HG03378 (cell line): ENCODE results near the gene MAOA.
"Not testable (repeated sequence)": the region's sequence is repeated elsewhere in the genome, so short reads cannot be mapped to it uniquely, and the experiment has no call there.

Experiments used
- ATAC-seq: cut with Tn5 transposase; IDR thresholded peaks from one replicate; pipeline ENCODE4 v1.9.1; 2021; ENCODE audit warnings: mild to moderate bottlenecking, moderate library complexity; ENCODE audit not compliant: unreplicated experiment

MAOA gene

DNA sequence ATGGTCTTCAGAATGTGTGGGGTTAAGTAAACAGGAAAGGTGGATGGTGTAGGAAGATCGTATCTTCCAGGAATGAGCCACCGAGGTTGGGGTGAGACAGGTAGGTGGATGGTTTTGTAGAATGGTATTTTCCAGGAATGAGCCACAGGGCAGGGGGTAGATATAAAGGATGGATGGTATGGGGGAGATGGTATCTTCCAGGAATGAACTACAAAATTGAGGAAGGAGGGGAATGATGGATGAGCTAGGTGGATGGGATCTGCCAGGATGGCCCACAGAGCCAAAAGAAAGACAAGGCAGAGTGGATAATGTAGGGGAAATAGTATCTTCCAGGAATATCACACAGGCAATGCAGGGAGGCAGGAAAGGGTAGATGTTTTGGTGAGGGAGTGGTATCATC, 60.0 kb downstream of the MAOA start:
- no peak for ATAC-seq

DNA sequence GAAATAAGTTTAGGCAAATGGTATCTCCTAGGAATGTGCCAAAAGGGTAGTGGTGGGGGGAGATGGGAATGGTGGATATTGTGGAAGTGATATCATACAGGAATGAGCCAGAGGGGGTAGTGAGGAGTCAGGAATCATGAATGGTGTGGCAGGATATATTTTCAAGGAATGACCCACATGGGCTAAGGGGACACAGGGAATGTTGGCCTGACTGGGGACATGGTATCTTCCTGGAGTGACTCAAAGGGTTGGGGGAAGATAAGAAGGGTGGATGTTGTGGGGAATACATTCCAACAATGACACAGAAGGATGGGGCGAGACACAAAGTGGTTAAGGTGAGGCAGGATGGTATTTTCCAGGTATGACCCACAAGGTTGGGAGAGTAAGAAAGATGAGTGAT, 60.6 kb downstream of the MAOA start:
- no peak for ATAC-seq

DNA sequence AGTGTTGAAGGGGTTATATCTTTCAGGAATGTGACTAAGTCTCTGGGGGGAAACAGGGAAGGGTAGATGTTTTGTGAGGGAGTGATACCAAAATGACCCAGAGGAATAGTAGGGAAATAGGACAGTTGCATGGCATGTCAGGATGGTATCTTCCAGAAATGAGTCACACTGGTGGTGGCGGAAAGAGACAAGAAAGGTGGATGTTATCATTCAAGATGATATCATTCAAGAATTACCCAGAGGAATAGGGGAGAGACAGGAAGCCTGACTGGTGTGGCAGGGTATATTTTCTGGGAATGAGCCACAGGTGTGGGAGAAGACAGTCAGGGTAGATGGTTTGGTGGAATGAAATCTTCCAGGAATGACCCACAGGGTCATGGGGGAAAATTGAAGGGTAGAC, 61.1 kb downstream of the MAOA start:
- no peak for ATAC-seq

DNA sequence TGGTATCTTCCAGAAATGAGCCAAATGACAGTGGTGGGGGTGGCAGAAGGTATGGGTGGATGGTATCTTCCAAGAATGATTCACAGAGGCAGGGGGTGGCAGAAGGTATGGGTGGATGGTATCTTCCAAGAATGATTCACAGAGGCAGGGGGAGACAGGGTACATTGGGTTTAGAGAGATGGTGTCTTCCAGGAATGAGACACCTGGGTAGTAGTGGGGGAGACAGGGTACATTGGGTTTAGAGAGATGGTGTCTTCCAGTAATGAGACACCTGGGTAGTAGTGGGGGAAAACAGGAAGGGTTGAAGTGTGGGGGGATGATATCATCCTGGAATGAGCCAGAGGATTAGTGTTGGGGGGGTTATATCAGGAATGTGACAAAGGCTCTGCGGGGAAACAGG, 62.0 kb downstream of the MAOA start:
- no peak for ATAC-seq

DNA sequence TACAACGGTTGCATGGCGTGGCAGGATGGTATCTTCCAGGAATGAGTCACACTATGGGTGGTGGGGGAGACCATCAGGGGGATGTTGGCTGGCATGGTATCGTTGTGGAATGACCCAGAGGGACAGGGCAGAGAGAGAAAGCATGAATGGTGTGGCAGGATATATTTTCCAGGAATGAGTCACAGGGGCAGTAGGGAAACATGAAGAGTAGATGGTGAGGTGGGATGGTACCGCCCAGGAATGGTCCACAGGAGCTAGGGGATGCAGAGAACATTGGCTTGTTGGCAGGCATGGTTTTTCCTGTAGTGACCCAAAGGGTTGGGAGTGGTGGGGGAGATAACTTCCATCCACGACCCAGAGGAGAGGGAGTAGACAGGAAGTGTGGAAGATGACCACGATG, 62.4 kb downstream of the MAOA start:
- ATAC-seq = no peak

DNA sequence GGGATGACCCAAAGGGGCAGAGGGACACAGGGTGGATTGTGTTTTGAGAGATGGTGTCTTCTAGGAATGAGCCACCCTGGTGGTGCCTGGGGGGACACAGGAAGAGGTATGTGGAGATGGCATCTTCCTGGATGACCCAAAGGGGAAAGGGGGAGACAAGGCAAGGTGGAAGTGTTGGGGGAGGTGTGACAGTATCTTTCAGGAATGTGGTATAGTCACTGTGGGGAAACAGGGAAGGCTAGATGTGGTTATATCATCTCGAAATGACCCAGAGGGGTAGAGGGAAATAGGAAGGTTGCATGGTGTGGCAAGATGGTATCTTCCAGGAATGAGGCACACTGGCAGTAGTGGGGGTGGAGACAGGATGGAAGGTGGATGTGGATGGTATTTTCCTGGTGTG, 62.9 kb downstream of the MAOA start:
- no peak for ATAC-seq

DNA sequence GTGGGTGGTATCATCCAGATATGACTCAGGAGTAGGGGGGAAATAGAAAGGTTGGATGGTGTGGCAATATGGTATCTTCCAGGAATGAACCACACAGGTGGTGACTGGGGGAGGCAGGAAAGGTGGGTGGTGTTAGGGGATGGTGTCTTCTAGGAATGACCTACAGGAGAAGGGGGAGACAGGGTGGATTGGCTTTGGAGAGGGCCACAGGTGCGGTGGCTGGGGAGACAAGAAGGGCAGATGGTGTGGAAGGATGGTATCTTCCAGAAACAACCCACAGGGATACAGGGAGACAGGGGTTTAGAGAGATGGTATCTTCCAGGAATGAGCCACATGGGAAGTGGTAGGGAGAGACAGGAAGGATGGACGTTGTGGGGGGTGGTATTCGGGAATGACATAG, 64.0 kb downstream of the MAOA start:
- ATAC-seq = no peak

DNA sequence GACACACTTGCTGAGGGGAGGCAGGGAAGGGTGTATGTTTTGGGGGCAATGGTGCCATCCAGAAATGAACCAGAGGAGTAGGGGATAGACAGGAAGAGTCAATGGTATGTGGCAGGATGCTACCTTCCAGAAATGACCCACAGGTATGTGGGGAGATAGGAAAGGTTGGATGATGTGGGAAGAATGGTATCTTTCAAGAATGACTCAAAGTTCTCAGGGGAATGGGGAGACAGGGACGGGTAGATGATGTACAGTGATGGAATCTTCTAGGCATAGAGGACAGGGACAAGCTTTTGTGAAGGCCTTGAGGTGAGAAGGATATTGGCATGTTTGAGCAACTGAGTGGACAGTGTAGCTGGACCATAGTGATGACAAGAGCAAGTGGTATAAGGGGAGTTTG, 64.9 kb downstream of the MAOA start:
- ATAC-seq = no peak

DNA sequence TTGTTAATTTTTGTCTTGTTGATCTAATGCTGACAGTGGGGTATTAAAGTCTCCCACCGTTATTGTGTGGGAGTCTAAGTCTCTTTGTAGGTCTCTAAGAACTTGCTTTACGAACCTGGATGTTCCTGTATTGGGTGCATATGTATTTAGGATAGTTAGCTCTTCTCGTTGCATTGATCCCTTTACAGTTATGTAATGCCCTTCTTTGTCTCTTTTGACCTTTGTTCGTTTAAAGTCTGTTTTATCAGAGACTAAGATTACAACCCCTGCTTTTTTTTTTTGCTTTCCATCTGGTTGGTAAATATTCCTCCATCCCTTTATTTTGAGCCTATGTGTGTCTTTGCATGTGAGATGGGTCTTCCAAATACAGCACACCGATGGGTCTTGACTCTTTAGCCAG, 69.1 kb downstream of the MAOA start:
- ATAC-seq = not testable (repeated sequence)

DNA sequence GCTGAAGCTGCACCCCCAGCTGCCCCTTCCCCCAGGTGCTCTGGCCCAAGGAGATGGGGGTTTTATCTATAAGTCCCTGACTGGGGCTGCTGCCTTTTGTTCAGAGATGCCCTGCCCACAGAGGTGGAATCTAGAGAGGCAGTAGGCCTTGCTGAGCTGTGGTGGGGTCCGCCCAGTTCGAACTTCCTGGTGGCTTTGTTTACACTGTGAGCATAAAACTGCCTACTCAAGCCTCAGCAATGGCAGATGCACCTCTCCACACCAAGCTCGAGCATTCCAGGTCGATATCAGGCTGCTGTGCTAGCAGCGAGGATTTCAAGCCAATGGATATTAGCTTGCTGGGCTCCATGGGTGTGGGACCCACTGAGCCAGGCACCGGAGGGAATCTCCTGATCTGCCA, 71.2 kb downstream of the MAOA start:
- not testable (repeated sequence) for ATAC-seq

DNA sequence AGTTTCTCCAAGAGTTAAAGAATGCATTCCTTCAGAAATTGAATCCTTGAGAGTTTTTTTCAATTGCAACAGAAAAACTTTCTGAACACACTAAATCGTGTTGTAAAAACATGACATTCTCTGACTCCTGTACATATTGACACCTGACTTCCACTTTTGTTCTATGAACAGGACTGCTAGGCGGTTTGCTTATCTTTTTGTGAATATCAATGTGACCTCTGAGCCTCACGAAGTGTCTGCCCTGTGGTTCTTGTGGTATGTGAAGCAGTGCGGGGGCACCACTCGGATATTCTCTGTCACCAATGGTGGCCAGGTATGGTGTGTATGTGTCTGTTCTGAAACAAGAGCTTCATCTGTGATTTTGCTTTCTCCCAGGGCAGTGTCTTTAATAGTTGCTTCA, 71.9 kb downstream of the MAOA start:
- no peak for ATAC-seq

DNA sequence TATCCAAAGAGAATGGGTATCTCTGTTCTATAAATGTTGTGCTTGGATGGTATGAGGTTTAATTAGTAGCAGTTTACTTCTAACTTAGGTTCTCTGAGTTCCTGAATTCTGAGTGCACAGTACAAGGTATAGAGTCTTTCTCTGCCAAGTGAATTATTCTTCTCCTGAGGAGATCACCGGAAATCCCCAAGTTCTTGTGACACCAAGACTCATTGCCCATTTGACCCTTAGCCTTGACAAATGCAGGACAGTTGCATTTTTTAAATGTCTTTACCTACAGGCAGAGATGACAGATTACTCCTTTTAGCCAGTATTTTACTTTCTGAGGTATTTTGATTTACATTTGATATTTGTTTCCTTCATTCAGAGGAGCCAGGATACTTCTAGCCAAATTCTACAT, 72.9 kb downstream of the MAOA start:
- no peak for ATAC-seq

DNA sequence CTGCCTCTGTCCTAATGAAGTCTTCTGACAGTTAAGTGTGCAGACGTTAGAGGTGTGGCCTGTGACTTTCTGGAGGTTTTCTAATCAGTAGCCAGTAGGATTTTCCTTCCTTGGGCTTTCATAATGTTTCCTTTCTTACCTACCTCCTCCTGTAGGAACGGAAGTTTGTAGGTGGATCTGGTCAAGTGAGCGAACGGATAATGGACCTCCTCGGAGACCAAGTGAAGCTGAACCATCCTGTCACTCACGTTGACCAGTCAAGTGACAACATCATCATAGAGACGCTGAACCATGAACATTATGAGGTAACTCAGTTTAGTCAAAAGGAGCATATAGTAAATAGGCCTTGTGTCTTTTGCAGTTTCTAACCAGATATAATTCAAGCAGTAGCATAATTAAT, 75.0 kb downstream of the MAOA start:
- ATAC-seq = no peak

DNA sequence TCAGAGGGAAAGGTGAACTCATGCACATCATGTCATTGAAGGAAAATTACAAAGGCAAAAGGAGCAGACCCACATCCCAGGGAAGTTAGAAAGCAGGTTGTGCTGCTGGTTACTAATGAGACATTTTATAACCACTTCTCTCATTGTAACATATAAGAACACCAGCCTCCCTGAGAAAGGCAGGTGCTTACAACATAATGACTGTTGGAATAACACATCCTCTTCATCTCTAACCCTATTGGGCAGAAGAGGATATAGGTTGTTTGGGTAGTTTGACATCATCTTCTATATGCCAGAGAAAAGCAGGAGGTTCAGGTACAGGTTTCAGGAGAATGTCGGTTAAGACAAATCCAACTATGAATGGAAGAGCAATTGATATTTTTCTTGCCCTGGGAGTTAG, 77.6 kb downstream of the MAOA start:
- no peak for ATAC-seq

DNA sequence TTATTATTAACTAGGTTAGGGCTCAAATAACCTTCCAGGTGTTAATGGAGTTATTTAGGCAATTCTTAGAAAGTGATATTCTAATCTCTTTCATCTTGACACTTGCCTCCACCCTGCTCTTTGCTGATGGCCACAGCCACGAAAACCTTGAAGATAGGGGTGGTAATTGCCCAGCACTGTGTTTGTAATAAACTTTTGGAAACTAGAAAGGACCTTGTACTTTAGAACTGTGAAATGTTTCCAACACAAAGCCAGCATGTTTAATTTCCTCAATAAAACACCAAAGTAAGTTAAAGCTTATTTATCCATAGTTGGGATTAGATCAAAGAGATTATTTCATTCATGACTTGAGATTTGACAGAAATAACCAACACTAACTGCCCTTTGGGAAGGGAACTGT, 78.3 kb downstream of the MAOA start:
- ATAC-seq = no peak

DNA sequence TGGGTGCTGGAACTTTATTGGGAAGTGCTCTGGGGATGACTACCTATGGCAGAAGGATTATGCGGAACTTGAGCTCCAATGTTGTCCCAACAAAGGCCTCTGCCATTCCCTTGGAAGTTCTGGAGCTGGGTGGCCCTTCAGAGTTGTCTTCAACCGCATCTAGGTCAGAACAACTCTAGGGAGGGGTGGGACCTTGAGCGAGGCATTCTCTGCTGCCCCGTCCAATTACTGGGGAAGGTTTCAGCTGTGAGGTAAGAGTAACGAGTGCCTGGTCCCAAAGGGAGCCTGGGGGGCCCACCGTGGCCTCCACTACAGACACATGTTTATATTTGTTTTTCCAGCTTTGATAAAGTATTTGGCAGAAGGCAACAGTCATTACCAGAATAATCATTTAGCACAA, 79.4 kb downstream of the MAOA start:
- no peak for ATAC-seq

DNA sequence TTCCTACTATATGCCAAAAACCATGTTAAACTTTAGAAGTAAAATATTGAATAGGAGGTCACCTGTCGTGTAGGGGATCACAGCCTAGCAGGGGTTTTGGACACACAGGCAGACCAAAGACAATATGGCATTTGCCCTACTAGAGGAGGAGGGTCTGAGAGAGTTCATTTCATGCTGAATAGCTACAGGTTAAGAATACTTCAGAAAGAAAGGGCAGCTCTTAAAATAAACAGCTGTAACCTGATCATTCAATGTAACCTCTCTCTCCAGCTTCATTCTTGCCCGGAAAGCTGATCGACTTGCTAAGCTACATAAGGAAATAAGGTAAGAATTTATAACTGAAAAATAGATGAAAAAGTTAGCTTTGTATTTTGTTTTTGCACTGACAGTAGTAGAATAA, 79.9 kb downstream of the MAOA start:
- ATAC-seq = no peak

DNA sequence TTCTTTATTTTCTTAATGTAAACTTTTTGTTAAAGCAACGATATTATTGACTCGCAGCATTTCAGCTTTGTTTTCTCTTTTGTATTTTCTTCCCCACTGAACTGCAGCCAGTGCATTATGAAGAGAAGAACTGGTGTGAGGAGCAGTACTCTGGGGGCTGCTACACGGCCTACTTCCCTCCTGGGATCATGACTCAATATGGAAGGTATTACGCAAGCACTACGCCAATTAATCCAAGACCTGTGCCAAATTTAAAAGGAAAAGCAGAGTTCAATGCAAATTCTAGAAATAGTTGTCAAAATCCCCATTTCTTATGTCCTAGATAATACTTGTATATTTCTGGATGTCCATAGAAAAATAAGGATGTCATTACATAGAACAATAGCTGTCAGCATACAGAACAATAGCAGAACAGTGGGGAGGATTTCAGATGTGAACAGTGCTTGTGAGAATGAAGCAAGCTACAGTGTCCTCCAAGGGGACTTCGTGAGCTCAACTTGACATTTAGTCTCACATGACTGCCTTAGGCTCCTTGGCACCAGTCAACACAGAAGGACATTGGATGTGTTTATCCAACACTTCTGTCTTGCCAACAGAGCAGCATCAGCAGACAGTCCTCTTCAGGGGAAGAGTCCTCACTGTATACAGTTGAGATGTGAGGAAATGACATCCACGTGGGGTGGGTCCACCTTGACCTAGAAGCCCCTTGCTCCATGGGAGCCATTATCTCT, 85.9 kb downstream of the MAOA start:
- ATAC-seq = no peak

DNA sequence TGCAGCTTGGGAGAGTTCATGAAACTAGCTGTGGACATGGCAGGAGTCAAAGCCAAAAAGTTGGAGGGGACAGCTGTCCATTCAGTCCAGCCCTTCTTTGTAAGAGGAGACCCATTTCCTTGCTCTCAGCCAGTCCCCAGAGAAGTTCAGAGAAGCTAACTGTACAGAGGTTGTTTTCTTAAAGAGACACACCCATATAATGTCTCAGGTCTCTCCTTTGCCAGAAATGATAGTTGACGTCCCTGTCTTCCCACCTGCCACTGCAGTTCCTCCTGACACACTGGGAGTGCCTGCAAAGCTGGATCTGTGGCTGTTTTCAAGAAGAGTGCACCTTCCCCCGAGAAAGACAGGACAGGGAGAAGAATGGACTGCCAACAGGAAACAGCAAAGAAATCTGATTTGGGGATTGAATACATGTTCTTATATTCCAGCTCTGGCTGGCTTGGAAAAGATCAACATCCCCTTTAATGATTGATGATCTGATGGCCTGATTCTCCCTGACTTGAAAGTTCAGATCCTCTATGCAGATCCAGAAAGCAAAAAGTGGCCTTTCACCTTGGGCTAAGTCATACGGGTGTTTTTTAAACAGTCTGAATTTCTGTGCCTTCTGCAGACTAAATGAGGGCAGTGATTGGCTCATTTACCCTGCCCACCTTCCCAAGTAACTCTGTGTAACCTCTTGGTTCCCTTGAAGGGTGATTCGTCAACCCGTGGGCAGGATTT, 87.2 kb downstream of the MAOA start:
- no peak for ATAC-seq

DNA sequence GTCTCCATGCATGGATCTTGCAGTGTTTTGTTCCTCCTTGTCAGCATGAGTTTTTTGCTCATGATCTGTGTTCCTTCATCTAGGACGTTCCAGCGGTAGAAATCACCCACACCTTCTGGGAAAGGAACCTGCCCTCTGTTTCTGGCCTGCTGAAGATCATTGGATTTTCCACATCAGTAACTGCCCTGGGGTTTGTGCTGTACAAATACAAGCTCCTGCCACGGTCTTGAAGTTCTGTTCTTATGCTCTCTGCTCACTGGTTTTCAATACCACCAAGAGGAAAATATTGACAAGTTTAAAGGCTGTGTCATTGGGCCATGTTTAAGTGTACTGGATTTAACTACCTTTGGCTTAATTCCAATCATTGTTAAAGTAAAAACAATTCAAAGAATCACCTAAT, 88.2 kb downstream of the MAOA start:
- no peak for ATAC-seq

DNA sequence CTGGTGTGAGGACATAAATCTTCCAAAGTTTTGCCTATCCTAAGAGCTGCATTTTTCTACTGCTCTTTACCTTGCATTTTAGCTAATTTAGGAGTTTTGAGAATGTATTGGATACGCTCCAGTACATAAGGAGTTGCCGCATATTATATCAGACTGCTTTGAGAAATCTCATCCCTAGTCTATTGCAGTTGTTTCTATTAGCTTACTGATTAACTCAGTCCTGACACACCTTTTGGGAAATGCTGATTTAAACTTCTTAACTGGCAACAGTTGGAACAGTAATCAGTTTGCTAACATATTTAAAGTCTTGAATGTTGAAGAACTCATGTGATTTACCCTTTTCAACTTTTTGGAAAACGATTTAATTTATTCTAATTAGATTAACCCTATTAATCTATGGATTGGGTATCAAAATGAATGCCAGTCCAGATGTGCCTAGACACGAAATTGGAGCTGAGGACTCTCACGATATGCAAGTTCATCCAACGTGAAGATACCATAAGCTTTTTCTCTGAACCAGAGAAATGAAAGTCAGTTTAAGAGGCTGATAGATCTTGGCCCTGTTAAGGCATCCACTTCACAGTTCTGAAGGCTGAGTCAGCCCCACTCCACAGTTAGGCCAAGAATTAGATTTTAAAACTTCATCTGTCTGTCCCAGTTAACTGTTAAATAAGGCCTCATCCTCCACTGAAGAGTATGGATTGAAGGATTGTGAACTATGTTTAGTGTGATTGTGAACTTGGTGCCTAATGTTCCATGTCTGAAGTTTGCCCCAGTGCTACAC, 90.0 kb downstream of the MAOA start:
- no peak for ATAC-seq

DNA sequence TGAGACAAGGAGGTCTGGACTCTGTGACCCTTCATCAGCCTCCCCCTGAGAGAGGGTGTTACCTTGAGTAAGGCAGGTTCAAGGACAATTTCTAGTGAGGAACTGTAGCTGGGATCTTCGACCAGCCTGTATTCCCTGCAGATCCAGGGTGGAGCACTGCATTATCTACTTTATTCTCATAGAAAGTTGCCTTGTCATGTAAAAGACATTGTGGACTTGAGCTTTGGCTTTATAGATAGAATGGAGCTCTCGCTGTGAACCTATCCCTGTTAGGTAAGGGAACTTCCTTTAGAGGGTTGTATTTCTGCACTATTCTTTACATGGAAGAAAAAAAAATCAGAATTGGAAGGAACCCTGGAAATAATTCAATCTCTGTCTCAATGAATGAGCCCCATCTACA, 91.4 kb downstream of the MAOA start:
- ATAC-seq = no peak
